ENCODE data around the gene TMEM108. TPM values are rescaled to one million over a fixed set of nuclear protein-coding genes. Genes with fewer than 3 reads are reported as not detected.

The TMEM108 gene
- total RNA-seq, 1 experiment from 2014 or later: not detected

DNA sequence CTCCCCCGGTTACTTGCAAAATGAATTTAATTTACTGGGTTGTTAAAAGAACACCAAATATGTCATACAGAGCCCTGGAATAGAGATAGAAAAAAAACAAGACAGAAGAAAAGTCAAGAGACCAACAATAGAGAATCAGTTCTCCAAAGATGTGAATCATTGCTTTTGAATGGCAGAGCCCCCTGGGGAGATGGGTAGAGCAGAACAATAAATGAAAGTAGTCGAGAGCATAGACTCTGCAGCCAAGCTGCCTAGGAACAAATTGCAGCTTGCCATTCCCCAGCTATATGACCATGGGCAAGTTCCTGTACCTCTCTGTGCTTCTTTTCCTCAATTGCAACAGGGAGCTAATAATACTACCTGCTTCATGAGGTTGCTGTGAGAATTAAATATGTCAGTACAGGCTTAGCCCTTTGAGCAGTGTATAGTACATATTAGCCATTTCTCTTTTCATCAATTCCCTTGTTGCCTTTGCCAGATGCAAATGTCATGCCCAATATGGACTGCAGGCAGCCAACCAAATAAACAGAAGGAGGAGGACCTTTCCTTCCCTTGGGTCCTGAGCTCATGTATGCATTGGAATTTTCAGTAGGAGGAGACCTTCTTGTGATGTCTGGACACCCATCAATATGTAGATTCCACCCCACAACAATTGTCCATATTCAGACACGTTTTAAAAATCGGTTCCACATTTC is 336.7 kb downstream of the TMEM108 start:
- Histone ChIP-seq H3K9ac (ENCODE audit: low read length) (no peak overlapping the region), H3K79me2 (ENCODE audit: insufficient read depth, low read length) (no peaks in the 10 kb centered on the region), H3K4me1 (ENCODE audit: control insufficient read depth in 1 of 2, insufficient read depth in 2 of 2, low read length in 2 of 2) (no peaks in the 10 kb centered on the region), H3K27me3 (ENCODE audit: insufficient read depth, low read length) (peaks cover 76% of the 10 kb centered on the region), H3K27ac (ENCODE audit: low read depth, low read length) (no peak overlapping the region), H2AFZ (ENCODE audit: low read depth, low read length, poor library complexity, severe bottlenecking) (no peak overlapping the region), H3K4me3 (replicated peaks in 1 of 2; ENCODE audit: low read depth in 1 of 2, low read length in 2 of 2) (no peak overlapping the region), H3K36me3 (ENCODE audit: control insufficient read depth in 1 of 2, insufficient read depth in 2 of 2, low read length in 2 of 2) (no peaks in the 10 kb centered on the region), H3K9me2 (ENCODE audit: insufficient read depth) (no peaks in the 10 kb centered on the region), H4K20me1 (ENCODE audit: insufficient read depth) (no peaks in the 10 kb centered on the region), H3K9me3 (ENCODE audit: control insufficient read depth in 1 of 2, insufficient read depth in 1 of 2, low read depth in 1 of 2, low read length in 2 of 2) (no peaks in the 10 kb centered on the region), H3K4me2 (ENCODE audit: low read length) (no peak overlapping the region)
- DNase-seq (ENCODE audit: low read depth, low spot score): no peak
- no peak for ATAC-seq
- no TSS peak for BruUV-seq (replicated peaks)
- RAD21 ChIA-PET (ENCODE audit: low non-redundant PET in 1 of 2, low total read pairs in 2 of 2, uncharacterized antibody in 2 of 2, unreplicated experiment in 2 of 2): no interaction called here
- TF ChIP-seq, protein P1, sequence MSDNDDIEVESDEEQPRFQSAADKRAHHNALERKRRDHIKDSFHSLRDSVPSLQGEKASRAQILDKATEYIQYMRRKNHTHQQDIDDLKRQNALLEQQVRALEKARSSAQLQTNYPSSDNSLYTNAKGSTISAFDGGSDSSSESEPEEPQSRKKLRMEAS (IDR thresholded peaks at IDR 0.05): no peak
- TF ChIP-seq EZH2 (IDR thresholded peaks at IDR 0.05): no peak
- TF ChIP-seq SIN3A (IDR thresholded peaks at IDR 0.05; ENCODE audit: low read depth): no peak
- TF ChIP-seq, protein P2, sequence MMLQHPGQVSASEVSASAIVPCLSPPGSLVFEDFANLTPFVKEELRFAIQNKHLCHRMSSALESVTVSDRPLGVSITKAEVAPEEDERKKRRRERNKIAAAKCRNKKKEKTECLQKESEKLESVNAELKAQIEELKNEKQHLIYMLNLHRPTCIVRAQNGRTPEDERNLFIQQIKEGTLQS (IDR thresholded peaks at IDR 0.05): no peak
- no peak for TF ChIP-seq CBX3 (IDR thresholded peaks at IDR 0.05; ENCODE audit: low read depth)
- TF ChIP-seq, protein P3, sequence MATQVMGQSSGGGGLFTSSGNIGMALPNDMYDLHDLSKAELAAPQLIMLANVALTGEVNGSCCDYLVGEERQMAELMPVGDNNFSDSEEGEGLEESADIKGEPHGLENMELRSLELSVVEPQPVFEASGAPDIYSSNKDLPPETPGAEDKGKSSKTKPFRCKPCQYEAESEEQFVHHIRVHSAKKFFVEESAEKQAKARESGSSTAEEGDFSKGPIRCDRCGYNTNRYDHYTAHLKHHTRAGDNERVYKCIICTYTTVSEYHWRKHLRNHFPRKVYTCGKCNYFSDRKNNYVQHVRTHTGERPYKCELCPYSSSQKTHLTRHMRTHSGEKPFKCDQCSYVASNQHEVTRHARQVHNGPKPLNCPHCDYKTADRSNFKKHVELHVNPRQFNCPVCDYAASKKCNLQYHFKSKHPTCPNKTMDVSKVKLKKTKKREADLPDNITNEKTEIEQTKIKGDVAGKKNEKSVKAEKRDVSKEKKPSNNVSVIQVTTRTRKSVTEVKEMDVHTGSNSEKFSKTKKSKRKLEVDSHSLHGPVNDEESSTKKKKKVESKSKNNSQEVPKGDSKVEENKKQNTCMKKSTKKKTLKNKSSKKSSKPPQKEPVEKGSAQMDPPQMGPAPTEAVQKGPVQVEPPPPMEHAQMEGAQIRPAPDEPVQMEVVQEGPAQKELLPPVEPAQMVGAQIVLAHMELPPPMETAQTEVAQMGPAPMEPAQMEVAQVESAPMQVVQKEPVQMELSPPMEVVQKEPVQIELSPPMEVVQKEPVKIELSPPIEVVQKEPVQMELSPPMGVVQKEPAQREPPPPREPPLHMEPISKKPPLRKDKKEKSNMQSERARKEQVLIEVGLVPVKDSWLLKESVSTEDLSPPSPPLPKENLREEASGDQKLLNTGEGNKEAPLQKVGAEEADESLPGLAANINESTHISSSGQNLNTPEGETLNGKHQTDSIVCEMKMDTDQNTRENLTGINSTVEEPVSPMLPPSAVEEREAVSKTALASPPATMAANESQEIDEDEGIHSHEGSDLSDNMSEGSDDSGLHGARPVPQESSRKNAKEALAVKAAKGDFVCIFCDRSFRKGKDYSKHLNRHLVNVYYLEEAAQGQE (IDR thresholded peaks at IDR 0.05; ENCODE audit: low read depth): no peak
- no peak for TF ChIP-seq SP1 (IDR thresholded peaks at IDR 0.05; ENCODE audit: low read depth)
- no peak for TF ChIP-seq CEBPB (IDR thresholded peaks at IDR 0.05; ENCODE audit: low read depth)
- no peak for TF ChIP-seq EZH2phosphoT487 (IDR thresholded peaks at IDR 0.05; ENCODE audit: borderline replicate concordance)
- CTCF ChIA-PET: interaction anchor here (1.0 to 1.3 kb wide), 2 partner anchors 333 to 644 kb away, joined by 3 to 6 read pairs; no protein-coding TSS in a partner anchor
- intact Hi-C loops (cut with micrococcal nuclease): no loop called here
- POLR2A ChIA-PET: no interaction called here
